ENCODE measurements around the gene GPRC5A. TPM values are rescaled to one million over a fixed set of nuclear protein-coding genes. Genes with fewer than 3 reads are reported as not detected.
"Not testable (repeated sequence)": the region's sequence is repeated elsewhere in the genome, so short reads cannot be mapped to it uniquely, and the experiment has no call there.

Gene GPRC5A
- total RNA-seq, 1 experiment from 2014 or later = 0.56 TPM

DNA sequence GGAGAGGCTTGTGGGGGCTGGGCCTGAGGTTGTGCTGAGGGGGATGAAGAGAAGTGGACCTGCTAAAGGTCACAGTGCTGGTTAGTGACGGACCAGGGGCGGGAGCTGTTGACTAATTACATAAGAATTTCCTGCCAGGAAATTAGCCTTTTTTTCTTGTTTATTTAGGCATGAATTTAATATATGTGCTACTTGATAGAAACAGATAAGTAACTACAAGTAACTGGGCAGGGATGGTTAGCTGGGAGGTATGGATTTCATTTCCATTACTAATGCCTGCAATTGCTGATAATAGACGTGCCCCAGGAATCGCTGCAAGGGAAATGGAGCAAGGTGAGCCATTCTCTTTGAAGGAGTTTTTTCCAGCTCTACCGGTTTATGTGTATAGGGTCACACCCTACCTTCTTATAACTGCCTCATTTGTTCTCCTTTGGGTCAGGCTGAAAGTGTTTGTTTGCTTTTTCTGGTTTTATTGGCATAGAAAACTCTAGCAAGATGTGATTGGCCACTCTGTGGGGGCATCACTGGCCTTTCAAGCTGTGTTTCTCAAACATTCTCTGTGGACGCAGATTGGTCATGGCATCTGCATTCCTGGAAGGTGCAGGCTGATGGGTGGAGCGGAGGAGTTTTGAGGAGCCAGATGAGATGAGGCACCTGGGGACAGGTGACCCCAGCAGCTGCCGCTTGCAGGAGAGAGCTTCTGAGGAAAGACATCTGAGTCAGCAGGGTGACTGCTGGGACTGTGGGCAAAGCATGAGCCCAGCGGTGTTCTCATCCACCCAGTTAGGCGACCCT, 19.0 kb upstream of the GPRC5A start:
- Histone ChIP-seq H3K36me3 (ENCODE audit: insufficient read depth, low read length, poor library complexity, severe bottlenecking) (no peaks in the 10 kb centered on the region), H3K4me1 (ENCODE audit: insufficient read depth, low read length, poor library complexity, severe bottlenecking) (no peaks in the 10 kb centered on the region), H3K27ac (ENCODE audit: low read depth, low read length, poor library complexity, severe bottlenecking) (no peak overlapping the region), H3K27me3 (replicated peaks; ENCODE audit: insufficient read depth, low read depth, low read length, poor library complexity) (no peaks in the 10 kb centered on the region), H3K9me3 (ENCODE audit: low read depth, low read length, poor library complexity, severe bottlenecking) (no peaks in the 10 kb centered on the region), H3K4me3 (ENCODE audit: low read depth, low read length, poor library complexity, severe bottlenecking) (no peak overlapping the region)
- DNase-seq (ENCODE audit: low spot score) = peak; percentile 34
- intact Hi-C loops (cut with micrococcal nuclease; ENCODE audit: unreplicated experiment) = no loop called here
- BruUV-seq (replicated peaks) = no TSS peak
- CTCF ChIA-PET = no interaction called here
- TF ChIP-seq EZH2 (IDR thresholded peaks at IDR 0.05; ENCODE audit: borderline replicate concordance, low read depth, low read length, poor library complexity, severe bottlenecking) = no peak
- TF ChIP-seq, protein P1, sequence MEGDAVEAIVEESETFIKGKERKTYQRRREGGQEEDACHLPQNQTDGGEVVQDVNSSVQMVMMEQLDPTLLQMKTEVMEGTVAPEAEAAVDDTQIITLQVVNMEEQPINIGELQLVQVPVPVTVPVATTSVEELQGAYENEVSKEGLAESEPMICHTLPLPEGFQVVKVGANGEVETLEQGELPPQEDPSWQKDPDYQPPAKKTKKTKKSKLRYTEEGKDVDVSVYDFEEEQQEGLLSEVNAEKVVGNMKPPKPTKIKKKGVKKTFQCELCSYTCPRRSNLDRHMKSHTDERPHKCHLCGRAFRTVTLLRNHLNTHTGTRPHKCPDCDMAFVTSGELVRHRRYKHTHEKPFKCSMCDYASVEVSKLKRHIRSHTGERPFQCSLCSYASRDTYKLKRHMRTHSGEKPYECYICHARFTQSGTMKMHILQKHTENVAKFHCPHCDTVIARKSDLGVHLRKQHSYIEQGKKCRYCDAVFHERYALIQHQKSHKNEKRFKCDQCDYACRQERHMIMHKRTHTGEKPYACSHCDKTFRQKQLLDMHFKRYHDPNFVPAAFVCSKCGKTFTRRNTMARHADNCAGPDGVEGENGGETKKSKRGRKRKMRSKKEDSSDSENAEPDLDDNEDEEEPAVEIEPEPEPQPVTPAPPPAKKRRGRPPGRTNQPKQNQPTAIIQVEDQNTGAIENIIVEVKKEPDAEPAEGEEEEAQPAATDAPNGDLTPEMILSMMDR (conservative IDR thresholded peaks at IDR 0.05; ENCODE audit: low read depth, low read length) = no peak
- POLR2A ChIA-PET (ENCODE audit: low non-redundant PET) = no interaction called here

DNA sequence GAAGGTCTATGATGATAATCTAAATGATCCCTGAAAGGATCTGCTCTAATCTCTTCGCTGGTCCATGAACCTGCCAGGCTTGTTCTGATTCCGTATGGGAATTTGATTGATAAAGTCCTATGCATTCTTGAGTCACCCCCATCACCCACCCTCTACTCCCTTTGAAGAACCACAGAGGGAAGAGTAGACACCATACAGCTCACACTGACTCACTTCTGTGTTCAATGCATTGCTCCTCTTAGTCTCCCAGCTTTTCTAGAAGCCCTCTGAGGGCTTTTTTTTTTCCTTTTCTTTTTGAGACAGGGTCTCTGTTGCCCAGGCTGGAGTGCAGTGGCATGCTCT, 18.5 kb upstream of the GPRC5A start:
- no peak overlapping the region for H3K27ac ChIP-seq (ENCODE audit: low read depth, low read length, poor library complexity, severe bottlenecking)
- no peak for TF ChIP-seq EZH2 (IDR thresholded peaks at IDR 0.05; ENCODE audit: borderline replicate concordance, low read depth, low read length, poor library complexity, severe bottlenecking)
- TF ChIP-seq, protein P1 (conservative IDR thresholded peaks at IDR 0.05; ENCODE audit: low read depth, low read length) = no peak
- H3K9me3 ChIP-seq (ENCODE audit: low read depth, low read length, poor library complexity, severe bottlenecking) = no peaks in the 10 kb centered on the region
- no TSS peak for BruUV-seq (replicated peaks)
- intact Hi-C loops (cut with micrococcal nuclease; ENCODE audit: unreplicated experiment) = no loop called here
- H3K36me3 ChIP-seq (ENCODE audit: insufficient read depth, low read length, poor library complexity, severe bottlenecking) = no peaks in the 10 kb centered on the region
- CTCF ChIA-PET = no interaction called here
- H3K4me3 ChIP-seq (ENCODE audit: low read depth, low read length, poor library complexity, severe bottlenecking) = no peak overlapping the region
- POLR2A ChIA-PET (ENCODE audit: low non-redundant PET) = no interaction called here
- DNase-seq (ENCODE audit: low spot score) = no peak
- no peaks in the 10 kb centered on the region for H3K4me1 ChIP-seq (ENCODE audit: insufficient read depth, low read length, poor library complexity, severe bottlenecking)
- H3K27me3 ChIP-seq (replicated peaks; ENCODE audit: insufficient read depth, low read depth, low read length, poor library complexity) = no peaks in the 10 kb centered on the region

DNA sequence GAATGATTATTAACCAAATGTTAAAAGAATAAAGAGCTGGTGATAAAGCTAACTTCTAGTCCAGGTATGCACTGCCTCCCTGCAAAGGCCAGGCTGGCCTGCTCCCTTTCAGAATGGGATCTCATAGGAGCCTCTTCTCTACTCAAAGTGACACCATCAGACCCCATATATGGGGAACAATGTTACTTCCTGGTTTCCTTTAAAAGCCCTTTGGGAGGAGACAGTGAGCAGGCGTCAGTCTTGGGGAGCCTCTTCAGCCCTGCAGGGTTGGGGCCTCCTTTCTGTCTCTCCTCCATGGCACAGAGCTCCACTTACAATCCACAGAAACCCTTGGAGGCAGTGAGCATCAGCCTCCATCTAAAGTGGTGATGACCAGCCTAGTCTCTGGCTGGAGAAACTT, 17.3 kb upstream of the GPRC5A start:
- no peaks in the 10 kb centered on the region for H3K36me3 ChIP-seq (ENCODE audit: insufficient read depth, low read length, poor library complexity, severe bottlenecking)
- no peaks in the 10 kb centered on the region for H3K27me3 ChIP-seq (replicated peaks; ENCODE audit: insufficient read depth, low read depth, low read length, poor library complexity)
- no peak for DNase-seq (ENCODE audit: low spot score)
- no peak overlapping the region for H3K27ac ChIP-seq (ENCODE audit: low read depth, low read length, poor library complexity, severe bottlenecking)
- H3K4me3 ChIP-seq (ENCODE audit: low read depth, low read length, poor library complexity, severe bottlenecking) = no peak overlapping the region
- intact Hi-C loops (cut with micrococcal nuclease; ENCODE audit: unreplicated experiment) = no loop called here
- no peak for TF ChIP-seq EZH2 (IDR thresholded peaks at IDR 0.05; ENCODE audit: borderline replicate concordance, low read depth, low read length, poor library complexity, severe bottlenecking)
- TF ChIP-seq, protein P1 (conservative IDR thresholded peaks at IDR 0.05; ENCODE audit: low read depth, low read length) = no peak
- no peaks in the 10 kb centered on the region for H3K4me1 ChIP-seq (ENCODE audit: insufficient read depth, low read length, poor library complexity, severe bottlenecking)
- ChIA-PET CTCF (no interaction called here), POLR2A (ENCODE audit: low non-redundant PET) (no interaction called here)
- BruUV-seq (replicated peaks) = no TSS peak
- no peaks in the 10 kb centered on the region for H3K9me3 ChIP-seq (ENCODE audit: low read depth, low read length, poor library complexity, severe bottlenecking)

DNA sequence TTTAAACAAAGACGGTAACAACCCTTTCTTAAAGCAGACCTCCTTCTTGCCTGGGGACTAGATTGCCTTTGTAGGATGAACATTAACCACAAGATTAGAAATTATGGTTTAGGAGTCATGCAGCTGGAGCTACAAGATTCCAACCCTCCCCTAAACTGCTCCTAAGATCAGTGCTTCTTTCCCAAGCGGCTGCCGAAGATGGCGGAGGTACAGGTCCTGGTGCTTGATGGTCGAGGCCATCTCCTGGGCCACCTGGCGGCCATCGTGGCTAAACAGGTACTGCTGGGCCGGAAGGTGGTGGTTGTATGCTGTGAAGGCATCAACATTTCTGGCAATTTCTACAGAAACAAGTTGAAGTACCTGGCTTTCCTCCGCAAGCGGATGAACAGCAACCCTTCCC, 16.1 kb upstream of the GPRC5A start:
- H3K4me1 ChIP-seq (ENCODE audit: insufficient read depth, low read length, poor library complexity, severe bottlenecking); intact Hi-C loops (cut with micrococcal nuclease; ENCODE audit: unreplicated experiment); POLR2A ChIA-PET (ENCODE audit: low non-redundant PET); BruUV-seq (replicated peaks); DNase-seq (ENCODE audit: low spot score); CTCF ChIA-PET; H3K27me3 ChIP-seq (replicated peaks; ENCODE audit: insufficient read depth, low read depth, low read length, poor library complexity); H3K9me3 ChIP-seq (ENCODE audit: low read depth, low read length, poor library complexity, severe bottlenecking); H3K4me3 ChIP-seq (ENCODE audit: low read depth, low read length, poor library complexity, severe bottlenecking); H3K27ac ChIP-seq (ENCODE audit: low read depth, low read length, poor library complexity, severe bottlenecking); H3K36me3 ChIP-seq (ENCODE audit: insufficient read depth, low read length, poor library complexity, severe bottlenecking): not testable (repeated sequence)

All from A673 (cell line).